ENCODE data around the gene CPXM2.

CPXM2 gene

DNA sequence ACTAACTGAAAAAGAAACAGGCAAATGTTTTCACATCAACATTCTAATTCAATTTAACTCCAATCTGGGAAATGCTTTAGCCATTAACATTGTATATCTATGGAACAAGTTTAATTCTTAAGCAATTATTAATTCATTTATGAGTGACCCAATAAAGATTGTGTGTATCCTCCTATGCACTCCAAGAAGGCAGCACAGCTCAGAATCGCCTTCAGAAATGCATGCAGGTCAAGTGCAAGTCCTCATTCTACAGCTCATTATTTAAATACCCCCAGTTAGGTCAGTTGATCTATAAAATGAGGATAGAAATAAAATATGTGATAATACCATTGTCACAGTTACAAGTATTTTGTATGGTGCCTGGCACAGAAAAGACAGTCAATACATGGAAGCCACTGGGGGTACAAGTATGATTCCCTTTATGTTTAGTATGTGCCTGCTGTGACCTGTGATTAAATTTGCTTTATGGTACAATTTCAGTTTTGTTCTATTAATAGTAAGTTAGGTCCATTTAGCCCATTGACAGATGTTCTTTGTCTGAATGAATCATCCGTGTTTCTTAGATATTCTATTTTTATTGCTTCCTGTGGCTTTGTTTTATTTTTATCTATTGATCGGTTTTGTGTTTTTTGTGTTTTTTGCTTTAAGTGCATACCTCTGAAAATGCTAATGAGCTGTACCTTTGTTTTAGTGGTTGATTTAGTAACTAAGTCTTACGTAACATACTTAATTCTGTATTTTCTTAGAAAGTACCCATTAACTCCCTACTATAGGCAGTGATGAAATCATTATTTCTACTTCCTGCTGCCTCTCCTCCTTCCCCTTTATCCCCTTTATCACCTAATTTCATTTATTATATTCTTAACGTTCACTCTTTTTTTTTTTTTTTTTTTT lies 42.8 kb downstream of the CPXM2 start:
- no peak overlapping the region for H3K27ac Mint-ChIP-seq
- H3K4me3 Mint-ChIP-seq, result no peak overlapping the region
- peaks cover 1% of the 10 kb centered on the region for H3K27me3 Mint-ChIP-seq
- no peaks in the 10 kb centered on the region for H3K4me1 Mint-ChIP-seq
- H3K36me3 Mint-ChIP-seq, result no peaks in the 10 kb centered on the region
- H3K9me3 Mint-ChIP-seq, result peaks cover 5% of the 10 kb centered on the region

DNA sequence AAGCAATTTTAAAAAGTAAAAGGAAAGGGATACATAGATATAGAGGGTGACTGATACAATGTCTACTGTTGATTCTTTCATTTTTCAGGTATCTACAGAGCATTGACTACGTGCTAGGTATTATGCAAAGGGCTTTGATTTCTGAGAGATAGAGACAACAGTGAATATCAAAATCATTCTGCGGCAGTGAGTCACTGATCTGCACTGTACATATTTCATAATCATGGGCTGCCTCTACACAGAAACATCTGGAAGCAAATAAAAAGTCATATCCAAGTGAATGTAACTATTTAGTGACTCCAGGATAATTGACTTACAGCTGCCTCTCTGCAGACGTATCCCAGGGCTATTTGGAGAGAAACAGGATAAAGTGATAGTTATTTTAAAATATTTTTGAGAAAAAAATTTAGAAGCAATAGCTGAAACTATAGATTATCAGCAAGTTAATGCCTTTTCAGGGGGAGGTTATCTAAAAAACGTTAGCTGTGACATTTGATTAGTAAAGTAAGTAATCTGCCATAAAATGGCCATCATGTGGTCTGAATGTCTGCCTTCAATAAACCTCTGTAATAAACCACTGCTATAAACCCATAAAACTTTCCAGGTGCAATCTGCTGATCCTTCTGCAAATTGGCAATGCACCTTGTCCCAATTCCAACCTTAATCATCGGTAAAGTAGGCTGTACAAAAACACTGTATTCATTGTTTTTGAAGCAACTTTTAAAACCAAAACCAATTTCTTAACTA lies 43.7 kb downstream of the CPXM2 start:
- no peak overlapping the region for H3K27ac Mint-ChIP-seq
- H3K36me3 Mint-ChIP-seq, result no peaks in the 10 kb centered on the region
- peaks cover 1% of the 10 kb centered on the region for H3K27me3 Mint-ChIP-seq
- no peak overlapping the region for H3K4me3 Mint-ChIP-seq
- H3K4me1 Mint-ChIP-seq, result no peaks in the 10 kb centered on the region
- H3K9me3 Mint-ChIP-seq, result peaks cover 5% of the 10 kb centered on the region

DNA sequence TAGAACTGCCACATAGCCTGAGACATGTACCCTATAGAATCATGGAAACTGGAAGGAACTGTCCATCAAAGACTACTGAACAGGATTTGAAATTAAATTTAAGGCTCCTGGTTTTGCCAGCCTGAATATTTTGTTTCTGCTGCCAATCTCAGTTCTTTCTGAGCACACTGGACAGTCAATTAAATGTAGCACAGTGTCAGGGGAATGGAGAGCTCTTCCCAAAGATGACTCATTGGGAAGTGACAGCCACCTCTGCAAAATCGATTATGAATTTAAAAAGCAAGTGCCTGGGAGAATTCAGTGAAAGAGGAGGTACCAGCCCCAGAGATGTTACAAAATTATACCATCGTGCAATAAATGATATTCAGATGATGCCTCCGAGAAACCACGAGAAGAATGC lies 47.8 kb downstream of the CPXM2 start:
- no peaks in the 10 kb centered on the region for H3K4me1 Mint-ChIP-seq
- H3K27me3 Mint-ChIP-seq, result peaks cover 3% of the 10 kb centered on the region
- H3K4me3 Mint-ChIP-seq, result no peak overlapping the region
- H3K27ac Mint-ChIP-seq, result no peak overlapping the region
- no peaks in the 10 kb centered on the region for H3K36me3 Mint-ChIP-seq
- H3K9me3 Mint-ChIP-seq, result peaks cover 5% of the 10 kb centered on the region

DNA sequence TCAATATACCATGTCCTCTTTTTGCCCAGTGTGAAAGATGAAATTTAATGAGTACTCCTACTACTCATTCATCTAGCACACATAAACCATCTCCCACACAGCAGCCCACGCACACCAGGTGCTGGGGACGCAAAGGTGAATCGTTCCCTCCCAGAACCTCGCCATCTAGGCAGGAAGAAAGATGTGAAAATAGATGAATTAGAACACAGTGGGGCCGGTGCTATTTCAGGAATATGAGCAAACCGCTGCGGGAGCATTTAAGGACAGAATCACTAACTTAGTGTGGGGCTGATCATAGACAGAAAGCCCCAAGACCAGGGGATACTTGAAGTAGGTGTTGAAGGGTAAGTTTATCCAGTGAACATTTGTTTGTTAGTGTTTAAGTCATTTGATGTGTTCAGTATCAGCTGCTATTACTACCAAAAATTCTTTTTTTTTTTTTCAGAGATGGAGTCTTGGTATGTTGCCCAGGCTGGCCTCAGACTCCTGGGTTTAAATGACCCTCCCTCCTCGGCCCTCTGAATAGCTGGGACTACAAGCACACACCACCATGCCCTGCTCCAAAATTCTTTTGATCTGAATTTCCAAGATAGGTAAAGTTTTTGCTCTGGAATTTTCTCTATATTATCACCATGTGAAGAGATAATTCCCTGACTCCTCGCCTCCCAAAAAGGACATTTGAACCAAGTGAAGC lies 48.8 kb downstream of the CPXM2 start:
- H3K27ac Mint-ChIP-seq, result no peak overlapping the region
- no peak overlapping the region for H3K4me3 Mint-ChIP-seq
- no peaks in the 10 kb centered on the region for H3K36me3 Mint-ChIP-seq
- H3K27me3 Mint-ChIP-seq, result peaks cover 4% of the 10 kb centered on the region
- peaks cover 5% of the 10 kb centered on the region for H3K9me3 Mint-ChIP-seq
- H3K4me1 Mint-ChIP-seq, result no peaks in the 10 kb centered on the region

DNA sequence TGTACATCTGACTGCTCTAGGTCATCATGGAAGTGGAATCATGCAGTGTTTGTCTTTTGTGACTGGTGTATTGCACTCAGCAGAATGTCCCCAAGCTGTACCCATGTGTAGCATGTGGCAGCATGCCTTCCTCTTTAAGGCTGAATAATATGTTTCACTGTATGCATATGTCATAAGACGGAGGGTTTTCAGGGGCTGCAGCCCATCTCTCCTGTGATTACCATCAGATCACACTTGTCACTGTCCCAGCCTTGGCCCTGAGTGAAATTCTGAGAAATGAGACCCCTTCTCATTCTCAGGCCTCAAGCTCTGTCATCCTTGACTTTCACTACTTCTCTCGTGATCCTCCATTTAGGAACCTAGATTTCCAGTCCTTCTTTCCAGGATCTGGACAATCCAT lies 50.0 kb downstream of the CPXM2 start:
- Mint-ChIP-seq H3K4me1 (no peaks in the 10 kb centered on the region), H3K4me3 (no peak overlapping the region), H3K27ac (no peak overlapping the region), H3K36me3 (no peaks in the 10 kb centered on the region), H3K27me3 (peaks cover 5% of the 10 kb centered on the region), H3K9me3 (peaks cover 5% of the 10 kb centered on the region)

DNA sequence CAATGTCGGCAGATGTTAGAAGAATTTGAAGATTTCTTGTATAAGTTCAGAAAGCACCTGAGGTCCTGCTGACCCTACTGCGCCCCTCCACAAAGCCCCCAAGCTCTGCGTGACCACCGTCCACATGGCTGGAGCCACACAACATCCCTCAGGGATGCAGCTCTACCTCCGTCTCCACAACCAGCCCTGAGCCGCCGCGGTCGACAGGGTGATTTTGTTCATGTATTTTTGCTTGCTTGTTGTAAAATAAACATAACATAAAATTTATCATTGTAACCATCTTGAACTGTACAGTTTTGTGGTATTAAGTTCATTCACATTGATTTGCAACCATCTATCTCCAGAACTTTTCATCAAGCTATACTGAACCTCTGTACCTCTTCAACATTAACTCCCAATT lies 50.5 kb downstream of the CPXM2 start:
- no peak overlapping the region for H3K27ac Mint-ChIP-seq
- H3K36me3 Mint-ChIP-seq, result no peaks in the 10 kb centered on the region
- H3K27me3 Mint-ChIP-seq, result peaks cover 5% of the 10 kb centered on the region
- H3K9me3 Mint-ChIP-seq, result peaks cover 5% of the 10 kb centered on the region
- H3K4me1 Mint-ChIP-seq, result no peaks in the 10 kb centered on the region
- no peak overlapping the region for H3K4me3 Mint-ChIP-seq

DNA sequence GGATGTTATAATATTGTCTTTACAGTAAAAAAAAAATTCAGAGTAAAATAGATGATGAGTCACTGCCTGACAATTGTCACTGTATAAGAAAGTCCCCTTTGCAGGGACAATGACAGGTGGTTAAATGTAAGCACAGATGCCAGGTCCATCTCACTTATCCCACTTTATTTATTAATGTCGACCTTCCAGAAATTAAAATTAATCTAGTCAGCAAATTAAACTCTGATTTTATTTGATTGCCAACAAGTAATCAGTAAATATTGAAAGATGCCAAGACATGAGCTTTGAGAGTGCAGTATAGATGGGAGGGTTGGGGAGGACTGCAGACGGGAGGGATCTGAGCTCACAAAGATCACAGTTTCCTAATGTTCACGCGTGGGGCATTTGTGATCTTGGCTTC lies 50.9 kb downstream of the CPXM2 start:
- peaks cover 5% of the 10 kb centered on the region for H3K9me3 Mint-ChIP-seq
- H3K27me3 Mint-ChIP-seq, result peaks cover 5% of the 10 kb centered on the region
- no peaks in the 10 kb centered on the region for H3K4me1 Mint-ChIP-seq
- H3K36me3 Mint-ChIP-seq, result no peaks in the 10 kb centered on the region
- no peak overlapping the region for H3K27ac Mint-ChIP-seq
- no peak overlapping the region for H3K4me3 Mint-ChIP-seq

DNA sequence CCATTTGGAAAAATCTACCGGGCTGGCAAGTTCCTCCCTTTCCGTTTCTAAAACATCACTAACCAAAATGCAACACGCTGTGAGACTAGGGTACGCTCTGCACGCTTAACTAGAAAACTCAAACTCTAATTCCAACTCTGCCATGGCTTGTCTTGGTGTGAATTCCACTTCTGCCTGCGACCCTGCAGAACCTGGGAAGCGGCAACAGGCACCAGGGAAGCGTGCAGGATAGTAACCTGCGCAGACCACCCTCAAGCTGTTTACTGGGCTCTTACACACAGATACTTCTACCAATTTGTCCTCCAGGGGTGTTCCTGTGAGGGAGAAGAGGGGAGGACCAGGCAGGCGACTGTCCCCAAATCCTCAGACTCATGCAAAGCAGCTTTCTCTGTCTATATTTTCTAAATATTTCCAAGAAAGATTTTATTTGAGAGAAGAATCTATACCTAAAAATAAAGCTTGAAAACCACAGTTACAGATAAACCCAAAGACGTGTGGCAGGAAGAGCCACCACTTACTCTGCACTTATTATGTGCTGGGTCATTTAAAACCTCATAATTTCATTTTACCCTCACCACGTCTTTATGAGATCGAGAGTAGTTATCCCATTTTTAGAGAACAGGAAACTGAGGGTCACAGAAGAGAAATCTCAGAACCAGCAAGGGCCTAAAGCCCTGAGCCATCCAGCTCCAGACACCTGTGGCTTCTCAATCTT lies 52.9 kb downstream of the CPXM2 start:
- no peak overlapping the region for H3K27ac Mint-ChIP-seq
- no peaks in the 10 kb centered on the region for H3K4me1 Mint-ChIP-seq

DNA sequence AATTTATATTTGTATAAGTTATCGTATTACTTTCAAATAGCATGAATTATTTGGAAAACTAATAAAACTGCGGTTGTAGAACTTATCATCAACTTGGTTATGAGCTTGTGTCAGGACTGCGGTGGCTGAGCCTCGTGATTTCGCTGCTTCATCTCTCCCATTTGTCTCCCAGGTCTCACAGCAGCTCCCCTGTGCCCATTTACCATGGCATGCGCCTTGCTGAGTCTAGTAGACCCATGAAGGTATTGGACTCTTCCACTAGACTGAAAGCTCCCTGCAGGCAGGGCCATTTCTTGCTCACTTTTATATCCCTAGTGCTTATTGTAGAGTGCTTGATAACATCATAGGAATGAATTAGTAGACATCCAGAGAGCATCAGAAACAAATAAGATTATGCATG lies 53.9 kb downstream of the CPXM2 start:
- Mint-ChIP-seq H3K4me1 (no peaks in the 10 kb centered on the region), H3K9me3 (no peaks in the 10 kb centered on the region), H3K36me3 (no peaks in the 10 kb centered on the region), H3K27ac (no peak overlapping the region), H3K27me3 (peaks cover 8% of the 10 kb centered on the region), H3K4me3 (no peak overlapping the region)

More for the DNA sequence above, 52.9 kb downstream of the CPXM2 start:
- Mint-ChIP-seq H3K36me3 (no peaks in the 10 kb centered on the region), H3K27me3 (peaks cover 5% of the 10 kb centered on the region), H3K4me3 (no peak overlapping the region), H3K9me3 (no peaks in the 10 kb centered on the region)

DNA sequence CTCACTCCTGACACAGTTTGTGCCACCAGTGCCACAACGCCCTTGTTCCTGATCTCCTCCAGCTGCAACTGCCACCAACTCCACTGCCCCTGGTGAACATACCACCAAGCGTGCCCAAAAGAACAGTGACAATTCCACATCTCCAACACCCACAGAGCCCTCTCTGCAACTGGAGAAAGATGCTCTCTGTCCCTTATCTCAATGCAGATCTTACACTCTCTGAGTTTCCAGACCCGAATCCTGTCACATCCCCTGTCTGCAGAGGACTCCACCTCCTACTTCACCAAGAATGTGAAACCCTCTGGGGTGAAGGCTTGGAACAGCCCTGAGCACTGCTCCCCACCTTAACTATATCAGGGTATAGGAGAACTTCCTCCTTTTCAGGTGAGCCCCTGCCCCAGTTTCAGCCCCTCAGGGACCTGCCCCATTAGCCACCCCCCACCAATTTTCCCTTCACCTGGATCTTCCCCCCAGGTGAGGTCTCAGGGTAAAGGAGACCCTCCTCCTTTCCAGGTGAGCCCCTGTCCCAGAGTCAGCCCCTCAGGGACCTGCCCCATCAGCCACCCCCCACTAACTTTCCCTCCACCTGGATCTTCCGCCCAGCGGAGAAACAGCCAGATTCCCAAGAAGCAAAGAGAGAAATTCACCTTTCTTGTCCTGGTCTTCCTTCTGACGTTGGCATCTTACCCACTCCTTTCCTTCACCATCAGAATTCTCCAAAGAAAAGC lies 55.0 kb downstream of the CPXM2 start:
- Mint-ChIP-seq H3K27ac (no peak overlapping the region), H3K4me3 (no peak overlapping the region)

DNA sequence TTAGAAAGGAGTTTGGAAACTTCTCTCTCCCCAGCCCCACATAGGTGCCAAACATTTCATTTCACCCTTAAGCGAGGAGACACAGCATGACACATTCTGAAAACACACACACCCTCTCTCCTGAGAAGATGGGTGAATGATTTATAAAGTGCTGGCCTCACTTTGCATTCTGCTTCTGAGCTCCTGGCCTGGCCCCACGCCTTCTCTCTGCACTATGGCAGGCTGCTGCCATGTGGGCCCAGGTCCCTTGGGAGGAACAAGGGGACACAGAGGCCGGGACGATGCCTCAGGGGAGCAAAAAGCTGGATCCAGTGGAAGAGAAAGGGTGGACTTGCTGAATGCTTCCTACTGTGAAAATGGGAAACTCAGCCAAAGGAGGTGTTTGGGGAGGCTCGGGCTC lies 56.0 kb downstream of the CPXM2 start:
- Mint-ChIP-seq H3K36me3 (no peaks in the 10 kb centered on the region), H3K27me3 (peaks cover 8% of the 10 kb centered on the region), H3K9me3 (no peaks in the 10 kb centered on the region), H3K4me3 (no peak overlapping the region), H3K4me1 (no peaks in the 10 kb centered on the region), H3K27ac (no peak overlapping the region)

More for the DNA sequence above, 55.0 kb downstream of the CPXM2 start:
- H3K9me3 Mint-ChIP-seq, result no peaks in the 10 kb centered on the region
- H3K27me3 Mint-ChIP-seq, result peaks cover 8% of the 10 kb centered on the region
- H3K36me3 Mint-ChIP-seq, result no peaks in the 10 kb centered on the region
- H3K4me1 Mint-ChIP-seq, result no peaks in the 10 kb centered on the region

DNA sequence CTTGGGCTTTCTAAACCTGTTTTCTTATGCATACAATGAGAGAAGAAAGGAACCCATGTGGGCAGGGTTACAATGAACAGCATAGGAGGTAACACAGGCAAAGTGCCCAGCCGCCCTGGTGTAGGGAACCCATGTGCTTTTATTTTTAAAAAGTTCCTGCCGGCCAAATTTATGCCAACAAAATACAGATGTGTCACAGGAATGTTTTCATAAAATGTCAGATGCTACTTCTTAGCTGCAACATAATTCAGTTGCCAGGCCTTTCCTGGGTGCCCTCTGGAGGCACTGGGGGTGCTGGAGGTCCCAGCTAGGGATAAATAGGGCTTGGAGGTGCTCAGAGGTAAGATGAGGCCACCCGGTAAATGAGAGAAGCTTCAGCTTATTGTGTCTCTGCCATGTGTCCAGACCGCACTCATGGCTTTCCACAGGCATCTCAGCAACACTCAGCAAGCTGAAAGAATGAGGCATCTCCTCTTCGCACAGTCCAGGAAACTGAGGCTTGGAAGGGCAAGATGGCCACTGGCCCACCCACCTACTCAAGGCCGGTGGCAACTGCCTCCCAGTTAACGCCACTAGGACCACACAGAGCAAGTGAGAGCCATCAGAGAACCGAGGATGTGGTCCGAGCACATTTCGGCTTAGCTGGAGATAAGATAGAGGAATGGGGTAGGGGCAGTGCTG lies 58.3 kb downstream of the CPXM2 start:
- Mint-ChIP-seq H3K27me3 (peaks cover 8% of the 10 kb centered on the region), H3K4me3 (no peak overlapping the region), H3K4me1 (no peaks in the 10 kb centered on the region), H3K36me3 (no peaks in the 10 kb centered on the region), H3K27ac (no peak overlapping the region), H3K9me3 (no peaks in the 10 kb centered on the region)

DNA sequence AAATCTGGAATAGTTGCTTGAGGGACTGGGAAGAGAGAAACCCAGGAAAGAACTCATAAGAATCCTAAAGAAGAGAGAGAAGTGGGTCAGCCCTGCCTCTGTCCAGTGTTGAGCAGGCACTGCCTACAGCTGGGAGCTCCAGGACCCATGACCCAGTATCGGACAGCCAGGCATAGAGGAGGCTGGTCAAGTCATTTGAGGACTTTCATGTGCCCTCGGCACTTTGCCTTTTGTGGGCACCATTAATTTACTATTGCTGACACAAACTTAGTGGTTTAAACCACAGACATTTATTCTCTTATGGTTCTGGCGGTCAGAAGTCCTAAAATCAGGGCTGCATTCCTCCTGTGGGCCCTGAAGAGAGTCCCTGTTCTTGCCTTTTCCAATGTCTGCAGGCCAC lies 60.3 kb downstream of the CPXM2 start:
- no peaks in the 10 kb centered on the region for H3K4me1 Mint-ChIP-seq
- no peak overlapping the region for H3K4me3 Mint-ChIP-seq
- H3K36me3 Mint-ChIP-seq, result no peaks in the 10 kb centered on the region
- no peaks in the 10 kb centered on the region for H3K9me3 Mint-ChIP-seq
- peaks cover 6% of the 10 kb centered on the region for H3K27me3 Mint-ChIP-seq
- no peak overlapping the region for H3K27ac Mint-ChIP-seq

DNA sequence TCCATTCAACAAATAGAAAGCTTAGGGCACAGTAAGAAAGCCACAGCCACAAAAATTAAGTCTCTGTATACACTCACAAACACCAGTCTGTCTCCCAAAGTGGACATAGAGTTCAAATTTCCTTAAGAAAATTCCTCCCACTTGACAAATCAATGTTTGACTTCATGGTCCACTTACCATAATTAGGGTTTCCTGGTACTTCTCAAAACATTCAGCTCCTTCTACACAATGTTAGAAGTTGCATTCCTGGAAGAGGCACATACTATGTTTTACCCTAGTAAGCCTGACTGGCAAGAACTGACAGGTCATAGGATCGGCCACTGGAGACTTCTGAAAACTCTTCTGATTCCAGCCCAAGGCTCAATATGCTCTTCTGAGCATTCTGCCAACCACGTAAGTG lies 70.5 kb downstream of the CPXM2 start:
- Mint-ChIP-seq H3K27me3 (peaks cover 12% of the 10 kb centered on the region), H3K4me1 (no peaks in the 10 kb centered on the region), H3K36me3 (peaks cover 3% of the 10 kb centered on the region), H3K9me3 (peaks cover 22% of the 10 kb centered on the region), H3K4me3 (no peak overlapping the region), H3K27ac (no peak overlapping the region)

Data from activated naive CD4-positive, alpha-beta T cell treated with anti-CD3 and anti-CD28 coated beads, Interleukin-2, amount 50 U/mL, for 24 hours (primary cell).